ENCODE data around the gene TSHZ2.
"Not testable (repeated sequence)": the region's sequence is repeated elsewhere in the genome, so short reads cannot be mapped to it uniquely, and the experiment has no call there.

Gene TSHZ2

DNA sequence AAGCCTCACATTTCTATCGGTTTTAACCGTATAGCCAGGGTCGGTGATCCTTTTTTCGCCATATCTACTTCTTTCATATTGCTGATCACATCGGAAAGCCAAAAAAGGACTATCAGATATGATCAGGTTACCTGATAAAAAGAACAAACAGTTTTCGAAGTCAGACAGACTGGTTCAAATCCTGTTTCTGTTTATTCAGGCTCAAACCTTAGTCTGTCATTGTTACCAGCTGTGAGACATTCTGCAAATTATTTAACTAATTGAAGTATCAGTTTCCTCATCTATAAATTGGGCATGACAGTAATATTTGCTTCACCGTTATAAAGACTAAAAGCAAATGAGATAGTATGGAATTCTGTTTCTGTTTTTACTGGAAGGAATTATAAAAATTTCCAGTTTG lies 111.3 kb downstream of the TSHZ2 start:
- no peak for DNase-seq (ENCODE audit: low spot score)

DNA sequence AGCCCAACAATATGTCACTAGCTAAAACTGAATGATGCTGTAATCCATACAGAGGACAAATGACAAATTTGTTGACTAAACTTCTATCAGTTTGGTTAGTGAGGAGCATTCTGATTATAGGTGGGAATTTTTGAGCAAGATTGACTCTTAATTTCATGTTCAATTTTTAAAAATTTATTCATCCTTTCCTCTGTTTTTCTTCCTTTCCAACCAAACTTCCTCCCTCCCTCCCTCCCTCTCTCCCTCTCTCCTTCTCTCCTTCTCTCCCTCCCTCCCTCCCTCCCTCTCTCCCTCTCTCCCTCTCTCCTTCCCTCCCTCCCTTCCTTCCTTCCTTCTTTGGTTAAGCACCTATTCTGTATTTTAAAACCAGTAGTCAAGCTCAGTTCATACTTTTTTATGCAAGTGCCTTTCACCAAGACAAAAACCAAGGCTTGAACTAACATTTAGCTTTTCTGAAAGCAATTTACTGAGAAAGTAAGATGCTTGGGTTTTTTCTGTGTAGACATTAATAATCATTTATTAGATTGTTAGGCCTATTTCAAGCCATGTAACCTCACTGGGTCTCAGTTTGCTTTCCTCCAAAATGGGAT lies 112.3 kb downstream of the TSHZ2 start:
- DNase-seq (ENCODE audit: low spot score): no peak

DNA sequence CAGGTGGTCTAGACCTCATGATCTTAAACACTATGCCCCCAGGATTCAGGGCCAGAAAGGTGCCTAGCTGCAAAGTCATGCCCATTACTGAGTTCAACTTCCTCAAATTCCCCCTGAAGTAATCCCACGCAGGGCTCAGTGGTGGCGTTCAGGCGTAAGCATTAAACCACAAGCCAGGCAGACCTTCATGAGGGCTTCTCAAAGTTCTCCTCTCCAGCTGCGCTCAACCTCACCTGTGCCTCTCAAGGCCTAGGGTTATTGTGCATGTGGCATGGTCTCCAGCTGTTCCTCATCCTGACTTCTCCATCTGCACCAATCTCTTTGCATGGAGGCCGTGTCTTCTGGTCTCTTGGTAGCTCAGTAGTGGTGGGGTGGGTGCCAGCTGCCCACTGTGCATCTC lies 113.6 kb downstream of the TSHZ2 start:
- no peak for DNase-seq (ENCODE audit: low spot score)

DNA sequence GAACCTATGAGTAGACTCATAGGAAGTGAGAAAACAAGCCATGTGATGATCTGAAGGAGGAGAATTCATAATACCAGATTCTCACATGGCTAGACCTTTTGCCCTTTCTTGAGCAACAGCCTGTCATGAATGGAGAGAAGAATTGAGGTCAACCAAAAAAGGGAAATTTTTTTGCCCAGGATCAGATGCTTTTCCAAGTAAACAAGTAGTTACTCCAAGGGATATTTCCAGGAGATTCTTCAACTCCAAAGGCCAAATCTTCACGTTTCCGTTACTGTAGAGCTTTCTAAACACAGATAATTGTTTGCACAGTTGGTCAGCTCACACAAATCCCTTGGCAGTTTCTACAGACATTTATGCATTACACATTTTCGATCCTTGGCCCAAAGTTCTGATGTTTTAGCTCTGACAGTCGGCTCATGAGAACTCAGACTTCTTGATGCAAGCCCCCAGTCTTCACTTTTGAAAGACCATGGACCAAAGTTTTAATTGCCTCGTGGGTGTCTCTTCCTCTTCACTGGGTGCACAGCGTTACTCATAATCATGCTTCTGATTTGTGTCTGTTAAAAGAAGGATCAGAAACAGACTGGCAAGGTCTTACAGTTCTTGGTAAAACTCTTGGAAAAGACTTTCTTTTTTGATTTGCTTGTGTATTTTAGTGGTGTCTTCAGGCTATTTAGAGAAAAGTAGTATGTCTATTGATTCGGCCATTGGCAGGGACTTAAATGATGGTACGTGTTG lies 115.0 kb downstream of the TSHZ2 start:
- DNase-seq (ENCODE audit: low spot score): no peak

DNA sequence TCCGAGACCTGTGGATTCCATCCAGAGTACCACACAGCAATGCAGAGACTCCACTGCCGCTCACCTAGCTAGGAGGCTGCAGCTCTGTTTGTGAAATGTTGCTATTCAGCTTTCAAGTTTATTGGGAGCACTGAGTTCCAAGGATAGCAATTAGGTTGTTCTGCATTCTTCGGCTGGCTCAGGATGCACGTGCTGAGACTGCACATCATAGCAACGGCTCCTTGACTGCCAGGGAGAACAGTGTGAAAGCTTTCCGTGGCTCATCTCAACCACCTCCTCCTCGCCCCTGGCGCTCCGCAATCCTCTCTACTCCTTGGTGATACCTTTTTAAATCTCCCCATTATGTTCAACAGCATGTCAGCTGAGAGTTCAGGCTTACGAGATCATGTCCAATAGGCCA lies 116.6 kb downstream of the TSHZ2 start:
- no peak for DNase-seq (ENCODE audit: low spot score)

DNA sequence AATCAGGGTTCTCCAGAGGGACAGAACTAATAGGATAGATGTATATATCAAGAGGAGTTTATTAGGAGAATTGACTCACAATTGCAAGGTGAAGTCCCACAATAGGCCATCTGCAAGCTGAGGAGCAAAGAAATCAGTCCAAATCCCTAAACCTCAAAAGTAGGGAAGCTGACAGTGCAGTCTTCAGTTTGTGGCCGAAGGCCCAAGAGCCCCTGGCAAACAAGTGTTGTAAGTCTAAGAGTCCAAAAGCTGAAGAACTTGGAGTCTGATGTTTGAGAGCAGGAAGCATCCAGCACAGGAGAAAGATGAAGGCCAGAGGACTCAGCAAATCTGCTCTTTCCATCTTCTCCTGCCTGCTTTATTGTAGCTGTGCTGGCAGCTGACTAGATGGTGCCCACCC lies 117.7 kb downstream of the TSHZ2 start:
- DNase-seq (ENCODE audit: low spot score): not testable (repeated sequence)

- no peak for DNase-seq (ENCODE audit: low spot score)
These were observed 119.6 kb downstream of the TSHZ2 start for GRCh38 chr20:53091789-53092188.

- DNase-seq (ENCODE audit: low spot score): no peak
These were observed 120.7 kb downstream of the TSHZ2 start for GRCh38 chr20:53092772-53093300.

DNA sequence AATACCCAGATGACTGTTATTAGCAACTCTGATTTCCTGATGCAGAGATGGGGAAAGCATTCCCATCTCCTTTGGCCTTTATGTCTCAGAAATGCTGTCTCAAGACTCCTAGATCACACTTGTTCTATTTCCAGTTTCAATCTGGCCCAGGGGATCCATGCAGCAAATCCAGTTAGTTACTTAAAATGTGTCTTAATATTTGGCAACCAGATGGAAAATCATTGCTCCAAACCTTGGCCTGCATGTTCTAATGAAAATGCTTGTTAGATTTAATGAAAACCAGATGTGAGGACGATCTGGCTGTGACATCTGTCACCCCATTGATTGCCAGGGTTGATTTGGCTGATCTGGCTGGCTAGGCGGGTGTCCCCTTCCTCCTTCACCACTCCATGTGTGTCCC lies 125.2 kb downstream of the TSHZ2 start:
- DNase-seq (ENCODE audit: low spot score): no peak

DNA sequence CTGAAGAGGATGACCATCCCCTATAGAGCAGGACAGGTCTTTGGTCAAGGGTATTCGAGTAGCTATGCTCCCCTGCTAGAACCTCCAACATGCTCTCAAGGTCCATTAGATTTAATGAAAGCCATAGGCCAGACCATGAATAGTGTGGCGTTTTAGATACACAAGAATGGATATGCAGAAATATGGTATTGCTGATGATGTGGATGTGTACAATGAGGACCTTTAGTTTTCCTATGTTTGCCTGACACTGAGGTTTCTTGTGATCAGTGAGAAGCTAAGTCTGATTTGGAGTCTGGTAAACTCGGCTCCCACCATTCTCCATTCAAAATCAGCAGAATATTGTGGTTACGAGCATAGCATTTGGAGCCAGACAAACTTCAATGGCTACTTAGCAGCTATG lies 125.6 kb downstream of the TSHZ2 start:
- no peak for DNase-seq (ENCODE audit: low spot score)

DNA sequence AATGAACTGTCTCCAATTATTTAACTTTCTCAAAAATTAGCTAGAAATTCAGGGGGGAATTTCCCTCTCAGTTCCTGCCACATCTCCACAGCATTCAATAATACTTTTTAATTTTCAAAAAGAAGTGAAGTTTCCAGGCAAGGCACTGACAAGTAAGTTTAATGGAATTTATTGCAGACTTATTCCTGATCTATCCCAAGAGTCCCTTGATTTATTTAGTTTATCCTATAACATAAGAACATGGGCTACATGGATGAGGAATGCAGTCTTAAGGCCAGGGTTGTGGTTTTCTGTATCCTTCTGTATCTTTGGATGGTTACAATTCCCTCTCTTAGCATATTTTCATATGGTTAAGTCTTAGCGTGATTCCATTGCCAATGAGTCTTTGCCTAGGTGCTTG lies 126.5 kb downstream of the TSHZ2 start:
- no peak for DNase-seq (ENCODE audit: low spot score)

DNA sequence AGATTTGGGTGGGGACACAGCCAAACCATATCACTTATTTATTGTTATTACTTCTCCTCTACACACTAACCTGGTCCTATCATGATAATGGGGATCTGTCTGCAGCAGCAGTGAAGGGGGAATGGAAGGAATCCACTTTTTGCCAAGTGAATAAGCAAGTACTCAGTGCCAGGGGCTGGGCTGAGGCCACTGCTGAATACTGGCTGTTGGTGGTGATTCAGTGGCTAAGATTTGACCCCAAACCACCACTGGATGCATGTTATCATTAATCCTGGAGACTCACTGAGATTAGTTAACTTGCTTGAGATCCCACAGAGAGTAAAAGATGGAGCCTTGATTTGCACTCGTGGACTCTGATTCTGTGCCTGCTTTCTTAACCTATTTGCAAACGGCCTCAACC lies 127.7 kb downstream of the TSHZ2 start:
- DNase-seq (ENCODE audit: low spot score): no peak

DNA sequence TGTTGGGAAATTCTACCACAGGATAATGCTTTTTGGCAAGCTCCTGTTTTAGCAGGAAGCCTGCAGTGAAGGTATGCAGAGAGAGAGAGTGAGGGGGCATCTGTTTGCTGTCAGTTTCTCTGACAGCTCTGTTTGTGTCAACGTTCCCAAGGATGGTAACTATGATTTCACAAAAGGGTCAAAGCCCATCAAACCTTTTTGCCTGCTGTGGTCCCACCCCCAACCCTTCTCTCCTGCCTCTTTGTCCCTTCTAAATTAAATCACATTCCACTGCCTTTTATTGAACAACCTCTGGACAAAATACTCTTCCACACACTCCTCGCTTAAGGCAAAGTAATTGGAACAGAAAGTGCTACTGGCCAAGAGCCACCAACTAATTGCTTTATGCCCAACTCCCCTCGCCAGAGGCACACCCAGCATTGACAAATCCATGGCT lies 128.3 kb downstream of the TSHZ2 start:
- no peak for DNase-seq (ENCODE audit: low spot score)

DNA sequence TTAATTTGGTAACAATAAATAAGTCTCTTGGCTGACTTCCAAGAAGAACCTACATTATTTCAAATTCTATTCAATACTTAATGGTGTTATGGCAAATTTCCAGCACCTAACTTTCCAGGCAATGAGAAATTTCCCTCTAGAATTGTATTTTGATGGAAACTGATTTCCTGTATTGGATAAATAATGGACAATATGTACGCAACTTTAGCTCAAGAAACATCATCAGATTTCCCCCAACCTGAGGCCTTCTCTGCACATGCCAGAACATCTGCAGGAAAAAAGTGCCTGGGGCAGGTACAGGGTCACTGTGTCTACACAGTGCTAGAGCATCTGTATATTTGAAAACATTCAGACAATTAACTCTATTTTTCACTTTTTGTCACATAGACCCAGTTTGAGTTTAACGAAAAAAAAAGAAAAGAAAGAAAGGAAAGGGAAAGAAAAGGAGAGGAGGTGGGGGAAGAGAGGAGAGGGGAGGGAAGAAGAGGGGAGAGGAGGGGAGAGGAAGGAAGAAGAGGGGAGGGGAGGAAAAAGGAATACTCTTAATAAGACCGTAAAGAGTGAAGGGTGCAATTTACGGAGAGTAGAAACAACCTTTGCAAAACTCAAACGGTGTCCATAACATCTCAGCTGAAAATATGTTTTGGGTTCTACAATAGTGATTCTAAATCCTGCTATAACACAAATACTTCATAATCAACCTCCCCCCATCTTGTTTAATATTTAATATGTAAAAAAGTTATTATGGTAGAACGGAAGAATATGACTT lies 130.0 kb downstream of the TSHZ2 start:
- DNase-seq (ENCODE audit: low spot score): no peak

DNA sequence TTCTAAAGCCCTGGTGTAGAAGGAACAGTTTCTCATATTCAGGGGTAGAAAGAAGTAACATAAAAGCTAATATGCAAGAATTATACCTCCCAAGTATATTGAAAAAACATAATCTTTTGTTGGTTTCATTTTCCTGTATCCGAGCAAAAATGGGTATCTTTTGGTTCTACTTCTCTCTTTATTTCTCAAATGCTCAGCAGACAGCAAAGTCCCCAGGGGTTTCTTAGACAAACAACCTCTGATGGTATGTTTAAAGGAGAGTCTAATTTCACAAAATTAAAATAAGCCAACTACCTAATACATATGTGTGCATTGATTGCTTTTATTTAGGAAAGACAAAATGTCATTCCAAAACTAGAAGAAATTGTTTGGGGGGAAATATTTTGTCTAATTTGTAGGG lies 131.0 kb downstream of the TSHZ2 start:
- no peak for DNase-seq (ENCODE audit: low spot score)

DNA sequence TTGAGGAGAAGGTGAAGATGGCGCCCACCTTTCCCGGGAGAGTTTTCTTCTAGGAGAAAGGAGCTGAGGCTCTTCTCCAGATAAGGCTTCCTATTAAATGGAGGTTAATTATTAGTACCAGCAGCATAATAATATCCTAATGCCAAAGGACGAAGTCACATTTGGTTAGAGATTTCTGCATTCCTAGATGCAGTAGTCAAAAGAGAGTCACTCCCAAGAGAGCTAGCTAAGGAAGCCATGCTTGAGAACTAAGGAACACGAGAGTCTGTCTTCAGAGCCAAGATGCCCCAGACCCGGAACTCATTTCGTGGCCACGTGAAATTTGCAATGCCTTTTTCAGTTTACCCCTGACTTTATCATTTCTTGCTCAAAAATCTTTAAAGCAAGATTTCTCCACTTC lies 132.7 kb downstream of the TSHZ2 start:
- no peak for DNase-seq (ENCODE audit: low spot score)

DNA sequence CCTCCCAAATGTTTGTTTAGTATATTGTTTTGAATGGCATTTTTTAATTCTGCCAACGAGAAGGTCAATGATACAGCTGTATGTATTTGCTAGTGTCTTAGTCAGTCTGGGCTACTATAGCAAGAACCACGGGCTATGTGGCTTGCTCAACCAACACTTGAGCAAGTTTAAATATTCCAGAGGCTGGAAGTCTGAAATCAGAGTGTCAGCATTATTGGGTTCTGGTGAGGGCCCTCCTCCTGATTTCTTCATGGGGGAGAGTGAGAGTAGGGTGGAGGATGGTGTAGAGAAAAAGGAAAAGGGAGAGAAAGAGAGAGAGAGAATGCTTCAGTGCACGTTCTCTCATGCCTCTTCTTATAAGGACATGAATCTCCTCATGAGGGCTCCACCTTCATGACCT lies 144.6 kb downstream of the TSHZ2 start:
- no peak for DNase-seq (ENCODE audit: low spot score)

DNA sequence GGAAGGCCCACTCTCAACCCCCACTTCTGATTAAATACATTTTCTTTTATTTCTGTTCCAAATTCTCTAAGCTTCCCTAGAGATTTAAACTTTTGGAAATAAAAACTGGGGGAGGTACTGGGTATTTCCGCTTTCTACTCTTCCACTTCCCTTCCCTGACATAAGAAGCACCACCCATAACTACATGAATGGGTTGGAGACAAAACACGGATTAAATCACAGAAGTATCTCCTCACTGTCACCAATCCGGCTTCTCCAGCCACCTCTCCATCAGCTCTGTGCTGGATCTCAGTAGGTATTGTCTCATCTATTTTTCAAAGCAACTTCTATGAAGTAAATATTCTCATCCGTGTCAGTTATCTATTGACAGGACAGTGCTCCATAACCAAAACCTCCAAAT lies 150.7 kb downstream of the TSHZ2 start:
- DNase-seq (ENCODE audit: low spot score): no peak

GRCh38 chr20:53124075-53124551 lies 152.0 kb downstream of the TSHZ2 start:
- DNase-seq (ENCODE audit: low spot score): no peak

- no peak for DNase-seq (ENCODE audit: low spot score)
These were observed 152.6 kb downstream of the TSHZ2 start for GRCh38 chr20:53124803-53125202.

DNA sequence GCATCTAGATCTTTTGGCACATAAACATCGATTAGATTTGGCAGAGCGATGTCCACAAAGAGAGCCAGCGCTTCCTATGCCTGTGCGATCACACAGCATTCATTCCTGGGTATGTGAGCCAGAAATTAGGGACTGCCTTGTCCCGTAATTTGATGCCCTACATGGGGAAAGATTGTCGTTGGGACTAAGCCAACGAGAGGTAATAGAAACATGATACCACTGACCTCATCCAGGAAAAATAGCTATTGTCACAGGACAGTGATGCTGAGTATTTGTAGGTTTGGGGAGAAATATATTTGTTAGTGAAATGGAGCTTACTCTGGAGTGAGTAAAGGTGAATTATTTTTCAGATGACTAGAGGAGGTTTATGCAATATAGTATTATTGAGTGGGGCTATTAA lies 154.0 kb downstream of the TSHZ2 start:
- DNase-seq (ENCODE audit: low spot score): no peak

DNA sequence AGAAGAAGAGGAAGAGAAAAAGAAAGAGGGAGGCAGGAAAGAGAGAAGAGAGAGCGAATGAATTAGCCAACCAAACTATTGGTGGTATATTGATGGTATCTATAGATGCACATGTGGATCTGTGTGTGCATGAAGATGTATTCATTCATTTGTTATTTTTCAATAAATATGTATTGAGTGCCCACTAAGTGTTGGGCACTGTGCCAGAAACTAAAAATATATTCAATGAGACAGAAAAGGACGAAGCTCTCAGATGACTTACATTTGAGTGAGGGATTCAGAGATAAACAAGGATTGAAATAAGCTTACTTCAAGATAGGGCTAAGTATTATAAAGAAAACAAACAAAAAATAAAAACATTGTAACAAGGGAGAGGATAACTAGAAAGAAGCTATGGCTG lies 154.9 kb downstream of the TSHZ2 start:
- no peak for DNase-seq (ENCODE audit: low spot score)

DNA sequence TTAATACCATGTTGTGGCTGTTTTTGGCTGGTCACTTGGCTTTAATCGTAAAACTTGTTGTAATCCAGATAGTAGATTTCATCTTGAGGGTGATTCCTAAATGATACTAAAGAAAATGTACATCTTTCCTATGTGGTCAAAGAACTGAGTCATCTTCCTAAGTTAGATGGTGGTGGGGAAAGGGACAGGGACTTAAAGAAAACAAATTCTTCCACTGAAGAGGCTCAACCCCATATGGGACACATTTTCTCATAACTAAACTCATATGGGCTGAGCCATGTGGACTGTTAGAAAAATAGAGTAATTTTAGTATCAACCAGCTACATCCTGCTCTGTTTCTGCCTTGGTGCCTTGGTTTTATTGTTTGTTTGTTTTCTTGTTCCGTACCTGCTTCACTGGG lies 155.8 kb downstream of the TSHZ2 start:
- no peak for DNase-seq (ENCODE audit: low spot score)

All from AG08396 (cell line).